Measurements from ENCODE around the gene PTGER1. TPM values are rescaled to one million over a fixed set of nuclear protein-coding genes. Genes with fewer than 3 reads are reported as not detected.

The PTGER1 gene
- total RNA-seq, 1 donor from 2014 or later = 0.39 TPM

Other genes starting within 250 kb of the PTGER1 start
- gene ADGRE5, start 93.9 kb downstream of the PTGER1 start, total RNA-seq = 218 and 221 TPM in 2 replicates
- gene DDX39A, start 56.0 kb downstream of the PTGER1 start, total RNA-seq = 238 and 242 TPM in 2 replicates
- gene PKN1, start 42.0 kb downstream of the PTGER1 start, total RNA-seq = 200 and 201 TPM in 2 replicates
- gene GIPC1, start 20.8 kb upstream of the PTGER1 start, total RNA-seq = 46.4 and 51.2 TPM in 2 replicates
- 79.9 and 83.2 TPM in 2 replicates for gene DNAJB1, start 43.0 kb upstream of the PTGER1 start, total RNA-seq
- gene TECR, start 54.2 kb upstream of the PTGER1 start, total RNA-seq = 127 and 129 TPM in 2 replicates
- gene NDUFB7, start 96.7 kb upstream of the PTGER1 start, total RNA-seq = 107 and 121 TPM in 2 replicates
- not detected in 2 replicates for gene CLEC17A, start 107.7 kb upstream of the PTGER1 start, total RNA-seq
- not detected in 2 replicates for gene ADGRE3, start 199.5 kb upstream of the PTGER1 start, total RNA-seq
- 13.3 and 14.5 TPM in 2 replicates for gene ZNF333, start 214.7 kb upstream of the PTGER1 start, total RNA-seq

Measured in T-helper 1 cell treated with Interleukin-12 subunit alpha and Interleukin-12 subunit beta and Interleukin-4 antibody, amounts not matched to agents 30 ng/mL and 1 ng/mL, for 36 hours (primary cell).